Spleen (tissue), 7 donors: ENCODE data around the gene ST6GALNAC2.

ENCODE experiments used
- CTCF ChIP-seq, 11 experiments: fragments of 200-600 bp in 7 of 11; fragments of 450-650 bp in 4 of 11; sonication (generic) in 4 of 11; IDR thresholded peaks in 8 of 11; conservative IDR thresholded peaks in 3 of 11; 1 replicate in 7 of 11; 2 replicates in 4 of 11; pipeline versions ENCODE4 v1.4.0 to v1.8.0; 2016 to 2021; ENCODE audit warnings: antibody characterized with exemption in 11 of 11, inconsistent platforms in 4 of 11, mild to moderate bottlenecking in 1 of 11
- POLR2A ChIP-seq, 3 donors: fragments of 450-650 bp; IDR thresholded peaks; one replicate each; pipeline ENCODE4 v1.5.1; 2017; ENCODE audit warnings: antibody characterized with exemption in 3 of 3, mild to moderate bottlenecking in 1 of 3
- donor health status: DM: no; HTN: no; CAD: no; lungs with moderate emphysema.
- donor health status: DM: no; HTN: no; CAD: no.
- donor health status: DM: no; HTN: no; CAD: no.

GRCh38 chr17:76534831-76535732 is 50.6 kb downstream of the ST6GALNAC2 start:
- TF ChIP-seq CTCF (IDR thresholded peaks at IDR 0.05 in 8 of 11, conservative IDR thresholded peaks at IDR 0.05 in 3 of 11) (no peak), POLR2A (IDR thresholded peaks at IDR 0.05) (no peak)
